ENCODE data around the gene STEAP3.

Gene STEAP3, protein sequence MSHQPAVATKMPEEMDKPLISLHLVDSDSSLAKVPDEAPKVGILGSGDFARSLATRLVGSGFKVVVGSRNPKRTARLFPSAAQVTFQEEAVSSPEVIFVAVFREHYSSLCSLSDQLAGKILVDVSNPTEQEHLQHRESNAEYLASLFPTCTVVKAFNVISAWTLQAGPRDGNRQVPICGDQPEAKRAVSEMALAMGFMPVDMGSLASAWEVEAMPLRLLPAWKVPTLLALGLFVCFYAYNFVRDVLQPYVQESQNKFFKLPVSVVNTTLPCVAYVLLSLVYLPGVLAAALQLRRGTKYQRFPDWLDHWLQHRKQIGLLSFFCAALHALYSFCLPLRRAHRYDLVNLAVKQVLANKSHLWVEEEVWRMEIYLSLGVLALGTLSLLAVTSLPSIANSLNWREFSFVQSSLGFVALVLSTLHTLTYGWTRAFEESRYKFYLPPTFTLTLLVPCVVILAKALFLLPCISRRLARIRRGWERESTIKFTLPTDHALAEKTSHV

DNA sequence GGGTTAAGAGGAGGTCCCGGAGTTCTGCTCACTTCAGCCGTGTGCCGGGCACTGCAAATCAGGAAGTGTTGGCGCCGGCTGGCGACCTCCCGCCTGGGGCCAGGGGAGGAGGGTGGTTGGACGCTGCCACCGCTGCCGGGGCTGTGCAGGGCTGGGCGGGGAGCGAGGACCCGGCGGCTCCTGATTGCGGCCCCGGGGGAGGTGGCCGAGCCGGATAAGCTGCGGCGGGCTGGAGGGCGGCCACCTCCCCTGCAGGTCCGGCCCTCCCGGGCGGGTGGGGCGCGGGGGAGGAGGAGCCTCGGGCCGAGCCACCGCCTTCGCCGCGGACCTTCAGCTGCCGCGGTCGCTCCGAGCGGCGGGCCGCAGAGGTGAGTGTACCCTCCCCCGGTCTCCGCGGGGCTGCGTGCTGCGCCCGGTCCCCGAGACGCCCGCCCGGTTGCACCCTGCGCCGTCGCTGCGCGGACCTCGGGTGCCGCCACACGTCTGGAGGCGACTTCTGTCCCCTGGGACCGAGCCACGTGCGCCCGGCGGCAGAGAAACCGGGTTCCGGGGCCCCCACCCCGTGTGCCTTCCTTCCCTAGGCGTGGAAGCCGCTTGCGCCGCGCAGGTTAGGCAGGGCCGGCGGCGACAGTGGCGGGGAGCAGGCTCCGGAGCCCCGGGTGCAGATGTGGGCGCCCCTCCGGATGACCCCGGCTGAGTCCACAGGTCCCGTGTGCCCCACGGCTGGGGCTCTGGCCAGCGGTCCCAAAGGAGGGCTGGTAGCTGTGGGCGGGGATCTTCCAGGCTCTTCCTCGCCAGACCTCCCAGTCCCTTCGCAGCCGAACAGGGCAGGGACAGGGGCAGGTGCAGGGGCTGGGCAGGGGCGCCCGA is at the start of gene STEAP3:
STEAP3 (plus strand) TSS at position 314 of the 870 bp plus-strand sequence. CDS start 7,179 bp downstream, outside the sequence.
- DNase-seq (ENCODE audit: low spot score), result peak; percentile 34

DNA sequence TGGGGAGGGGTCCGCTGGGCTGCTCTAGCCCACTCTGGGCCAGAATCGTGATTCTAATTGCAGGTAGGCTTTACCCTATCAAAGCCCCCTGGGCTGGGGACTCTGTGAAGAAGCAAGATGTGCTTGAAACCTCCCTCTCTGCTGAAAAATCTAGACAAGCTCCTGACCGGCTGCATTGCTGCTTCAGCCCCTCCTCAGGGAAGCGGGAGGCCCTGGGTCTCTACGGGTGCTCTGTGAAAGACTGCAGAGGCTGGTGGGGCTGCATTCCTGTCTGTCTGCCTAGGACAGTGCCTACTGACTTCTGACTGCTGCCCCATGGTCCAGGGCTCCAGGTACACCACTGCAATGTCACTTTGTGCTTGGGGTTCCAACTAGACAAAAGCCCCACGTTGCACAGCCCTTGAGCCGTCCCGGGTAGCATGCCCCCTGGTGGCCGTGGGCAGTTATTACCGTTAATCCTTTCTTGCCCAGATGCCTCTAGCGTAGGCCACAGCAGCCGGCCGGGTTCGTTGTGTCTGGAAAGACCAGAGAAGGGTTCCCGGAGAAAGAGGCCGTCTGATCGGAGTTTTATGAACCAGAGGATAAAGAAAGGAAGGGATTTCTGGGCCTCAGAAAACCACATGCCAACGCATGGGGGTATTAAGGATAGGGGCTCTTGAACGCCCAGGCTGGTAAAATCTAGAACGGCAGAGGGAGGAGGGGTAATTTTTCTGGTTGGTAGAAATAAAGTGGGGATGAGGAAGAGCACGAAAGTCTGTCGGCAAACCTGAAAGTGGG is 49.2 kb upstream of the STEAP3 start:
- peak; percentile 8 for DNase-seq (ENCODE audit: low spot score)

GRCh38 chr2:119174993-119175347 is 48.7 kb upstream of the STEAP3 start:
- no peak for DNase-seq (ENCODE audit: low spot score)

DNA sequence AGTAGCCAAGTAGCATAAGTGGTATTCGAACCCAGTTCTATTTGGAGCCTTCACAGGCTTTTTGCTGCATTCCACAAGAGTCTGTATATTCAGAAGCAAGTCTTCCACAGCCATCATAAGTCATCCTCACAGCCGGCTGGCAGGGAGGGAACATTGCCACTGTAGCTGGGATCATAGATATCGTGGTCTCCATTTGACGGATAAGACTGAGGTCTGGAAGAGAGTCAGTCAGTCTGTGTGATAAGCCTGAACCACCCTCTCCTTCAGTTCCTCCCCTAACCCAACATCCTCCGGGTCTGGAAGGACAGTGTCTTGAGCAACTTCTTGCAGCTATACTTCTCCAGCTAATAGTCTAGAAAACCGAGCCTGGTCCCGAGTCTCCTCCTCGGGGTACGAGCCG is 48.1 kb upstream of the STEAP3 start:
- no peak for DNase-seq (ENCODE audit: low spot score)

- DNase-seq (ENCODE audit: low spot score), result no peak
Observed at GRCh38 chr2:119177171-119177837, 46.3 kb upstream of the STEAP3 start.

- DNase-seq (ENCODE audit: low spot score), result no peak
Observed at GRCh38 chr2:119177838-119178190, 45.8 kb upstream of the STEAP3 start.

- no peak for DNase-seq (ENCODE audit: low spot score)
Observed at GRCh38 chr2:119178776-119179175, 44.9 kb upstream of the STEAP3 start.

GRCh38 chr2:119179202-119179601 is 44.4 kb upstream of the STEAP3 start:
- DNase-seq (ENCODE audit: low spot score), result no peak

- no peak for DNase-seq (ENCODE audit: low spot score)
Observed at GRCh38 chr2:119179991-119180390, 43.6 kb upstream of the STEAP3 start.

DNA sequence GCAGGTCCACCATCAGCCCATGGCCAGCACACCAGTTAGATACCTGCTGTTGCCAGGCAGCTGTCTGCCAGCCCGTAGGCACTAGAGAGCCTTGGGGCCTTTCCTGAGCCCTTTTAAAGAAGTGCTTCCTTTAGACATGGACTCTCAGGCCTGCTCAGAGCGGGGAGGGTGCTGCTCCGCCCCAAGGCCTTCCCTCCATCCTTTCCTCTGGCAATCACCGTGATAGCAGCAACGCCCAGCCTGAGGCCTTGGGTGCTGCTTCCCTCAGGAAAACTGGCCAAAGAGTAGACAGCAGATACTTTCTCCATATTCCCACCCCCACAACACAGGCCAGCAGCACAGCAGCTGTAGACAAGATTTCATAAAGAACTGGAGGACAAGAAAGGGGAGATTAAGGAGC is 42.7 kb upstream of the STEAP3 start:
- no peak for DNase-seq (ENCODE audit: low spot score)

- DNase-seq (ENCODE audit: low spot score), result no peak
Observed at GRCh38 chr2:119181391-119181790, 42.2 kb upstream of the STEAP3 start.

DNA sequence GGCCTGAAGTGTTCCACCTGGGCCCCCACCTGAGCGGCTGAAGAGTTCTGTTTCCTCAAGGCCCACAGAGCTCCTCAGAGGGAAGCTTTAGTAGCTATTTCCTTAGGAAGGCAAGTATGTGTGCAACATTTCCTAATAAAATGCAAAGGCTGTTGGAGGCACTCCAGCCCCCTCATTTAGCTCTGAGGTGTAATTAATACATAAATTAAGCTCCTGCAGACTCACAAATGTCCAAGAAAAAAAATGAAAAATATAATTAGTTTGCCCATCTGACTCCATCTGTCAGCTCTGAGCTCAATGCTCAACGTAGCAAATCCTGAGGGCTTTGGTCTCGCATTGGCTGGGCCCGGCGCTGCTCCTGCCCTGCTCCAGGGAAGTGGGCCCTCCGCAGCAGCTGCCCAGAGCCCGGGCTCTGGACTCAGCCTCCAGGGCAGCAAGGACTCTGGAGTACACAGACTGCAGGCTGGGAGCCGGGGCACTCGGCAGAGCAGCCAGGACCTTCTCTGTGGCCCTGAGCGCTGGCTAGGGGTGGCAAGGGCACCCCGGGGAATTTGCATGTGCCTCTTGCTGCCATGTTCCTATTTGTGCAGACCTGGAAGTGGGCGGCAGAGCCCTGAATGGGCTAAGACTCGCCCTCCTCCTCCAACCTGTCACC is 41.7 kb upstream of the STEAP3 start:
- no peak for DNase-seq (ENCODE audit: low spot score)

DNA sequence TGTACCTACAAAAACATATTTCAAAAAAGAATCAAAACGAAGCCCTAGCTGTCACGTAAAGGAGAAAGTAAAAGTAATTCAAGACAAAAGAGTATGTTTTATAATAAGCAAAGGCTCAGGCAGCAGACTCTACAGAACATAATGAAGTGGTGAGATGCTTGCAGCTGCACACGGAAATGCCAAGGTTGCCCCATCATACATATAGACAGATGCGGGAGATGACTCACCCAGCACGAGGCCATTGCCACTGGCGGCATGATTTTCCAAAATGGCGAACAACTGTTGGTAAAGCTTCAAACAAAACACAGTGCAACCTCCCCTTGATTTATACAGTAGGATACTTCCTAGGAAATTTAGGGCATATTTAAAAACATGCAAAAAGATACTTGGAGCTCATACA is 39.1 kb upstream of the STEAP3 start:
- no peak for DNase-seq (ENCODE audit: low spot score)

- DNase-seq (ENCODE audit: low spot score), result peak; percentile 14
Observed at GRCh38 chr2:119190321-119191111, 33.1 kb upstream of the STEAP3 start.

DNA sequence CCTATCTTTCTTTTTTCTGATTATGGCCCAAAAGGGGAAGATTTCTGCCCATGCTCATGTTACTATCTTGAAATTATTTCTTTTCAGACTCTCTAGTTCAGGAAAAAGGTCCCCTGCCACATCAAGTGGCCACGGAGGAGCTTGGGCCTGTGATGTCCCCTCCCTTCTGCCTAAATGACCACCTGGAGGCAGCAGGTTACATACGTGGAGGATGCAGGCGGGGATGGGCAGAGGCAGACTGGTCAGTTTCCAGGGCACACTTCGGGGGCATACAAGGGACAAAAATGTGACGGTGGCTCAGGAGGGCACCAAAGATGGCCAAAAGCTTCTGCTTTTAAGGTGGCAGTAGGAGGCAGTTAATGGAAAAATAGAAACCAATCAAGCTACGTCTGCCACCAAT is 30.7 kb upstream of the STEAP3 start:
- no peak for DNase-seq (ENCODE audit: low spot score)

- DNase-seq (ENCODE audit: low spot score), result no peak
Observed at GRCh38 chr2:119195001-119195400, 28.6 kb upstream of the STEAP3 start.

GRCh38 chr2:119195887-119196286 is 27.7 kb upstream of the STEAP3 start:
- no peak for DNase-seq (ENCODE audit: low spot score)

DNA sequence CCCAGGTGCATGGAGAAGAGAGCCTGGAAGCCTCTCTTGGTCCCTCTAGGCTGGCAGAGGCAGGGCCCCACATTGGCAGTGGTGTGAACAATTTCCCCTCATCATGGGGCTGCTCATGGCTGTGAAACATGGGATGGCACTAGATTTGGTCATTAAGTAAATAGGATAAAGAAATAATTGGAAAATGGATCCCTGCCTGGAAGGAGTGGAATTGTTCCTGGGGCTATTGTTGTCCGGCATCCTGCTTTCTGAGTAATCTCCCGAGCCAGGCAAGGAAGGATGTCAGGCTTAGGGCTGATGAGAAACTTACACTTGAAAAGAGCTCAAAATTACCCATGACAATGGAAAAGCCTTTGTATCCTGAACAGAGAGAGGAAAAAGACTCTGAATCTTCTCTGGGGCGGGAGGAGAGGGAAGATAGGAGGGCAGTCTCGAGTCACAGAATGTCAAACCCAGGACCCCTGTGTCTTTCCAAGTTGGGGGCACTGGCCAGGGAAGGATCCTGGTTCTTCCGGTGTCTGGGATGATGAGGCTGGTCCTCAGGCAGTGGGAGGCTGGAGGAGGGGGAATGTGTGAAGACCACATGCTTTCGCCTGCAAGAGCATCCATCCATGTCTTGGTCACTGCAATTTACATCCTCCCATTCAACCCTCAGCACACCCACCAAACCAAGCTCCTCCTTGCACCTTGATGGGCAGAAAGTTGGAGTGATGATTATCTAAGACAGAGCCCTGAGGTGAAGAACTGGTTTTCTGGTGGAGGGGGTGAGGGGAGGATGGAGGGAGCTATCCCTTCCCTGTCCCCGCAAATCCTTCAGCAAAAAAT is 27.1 kb upstream of the STEAP3 start:
- DNase-seq (ENCODE audit: low spot score), result no peak

DNA sequence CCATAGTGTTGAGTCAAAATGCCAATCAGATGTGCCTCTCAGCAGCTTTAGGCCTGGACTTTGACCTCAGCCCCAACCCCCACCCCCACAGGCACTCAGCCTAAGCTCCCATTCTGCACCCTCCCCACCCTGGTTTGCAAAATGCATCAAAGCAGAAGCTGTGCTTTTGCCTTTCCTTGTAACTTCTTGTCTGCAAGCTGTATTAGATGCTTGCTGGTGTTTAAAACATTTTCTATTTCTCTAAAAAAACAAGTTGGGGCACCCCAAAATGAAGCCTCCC is 26.6 kb upstream of the STEAP3 start:
- no peak for DNase-seq (ENCODE audit: low spot score)
